Endothelial cell of umbilical vein (primary cell): ENCODE results near the gene IL1R2. TPM values are rescaled to one million over a fixed set of nuclear protein-coding genes. Genes with fewer than 3 reads are reported as not detected.

Experiments used
- BruUV-seq: library from RNA; stranded (reverse); fragments of 400-500 nt; replicated peaks from 2 replicates; lab custom pipeline; 2021; lab: Mats Ljungman, UMichigan
- CTCF ChIA-PET: fragments of 300-600, 350-600 bp; sonication (Branson Sonifier 250); formaldehyde crosslinking; loops from one replicate; lab custom pipeline; 2021; ENCODE audit warnings: antibody characterized with exemption, inconsistent platforms; lab: Charles Lee
- POLR2A ChIA-PET: fragments of 300-600, 350-600 bp; sonication (Branson Sonifier 250); formaldehyde crosslinking; loops from one replicate; lab custom pipeline; 2021; ENCODE audit warnings: antibody characterized with exemption, inconsistent platforms; lab: Charles Lee
- DNase-seq: peaks from one replicate; pipeline ENCODE4 v3.0.0-alpha.2; 2011; ENCODE audit warnings: low read depth, low spot score
- FAIRE-seq: peaks from 2 replicates; lab custom pipeline; 2011; peaks lifted over from hg19 to GRCh38; lab: Jason Lieb, UNC
- H2AFZ ChIP-seq: 2 replicates; pipeline ENCODE4 v1.6.0; 2012; ENCODE audit warnings: low read depth, low read length, control low read depth, inconsistent platforms
- H3K27ac ChIP-seq: 2 replicates; pipeline ENCODE4 v1.5.1; 2011; ENCODE audit warnings: low read depth, mild to moderate bottlenecking, control low read depth, low read length, moderate library complexity; ENCODE audit not compliant: insufficient read depth
- H3K27me3 ChIP-seq, 2 experiments: 2 replicates each; pipeline versions ENCODE4 v1.6.0 to v1.6.1; 2011; ENCODE audit warnings: low read length in 2 of 2, mixed read lengths in 1 of 2; ENCODE audit not compliant: control insufficient read depth in 2 of 2, insufficient read depth in 2 of 2
- H3K36me3 ChIP-seq, 2 experiments: 2 replicates in 1 of 2; 3 replicates in 1 of 2; pipeline ENCODE4 v1.5.1; 2011; ENCODE audit warnings: low read length in 2 of 2, mild to moderate bottlenecking in 1 of 2, moderate library complexity in 1 of 2; ENCODE audit not compliant: control insufficient read depth in 2 of 2, insufficient read depth in 2 of 2; ENCODE audit errors: extremely low read depth in 1 of 2
- H3K4me1 ChIP-seq: 3 replicates; pipeline ENCODE4 v1.5.1; 2011; ENCODE audit warnings: mild to moderate bottlenecking, low read length; ENCODE audit not compliant: control insufficient read depth, insufficient read depth; ENCODE audit errors: extremely low read depth
- H3K4me2 ChIP-seq: 2 replicates; pipeline ENCODE4 v1.6.1; 2011; ENCODE audit warnings: low read length, control low read depth, mixed read lengths; ENCODE audit not compliant: insufficient read depth
- H3K4me3 ChIP-seq, 3 experiments: fragments of 200-600 bp in 1 of 3; sonication (generic), shearing (Covaris generic) in 1 of 3; replicated peaks in 1 of 3; 2 replicates each; pipeline ENCODE4 v1.5.1; 2011 to 2016; ENCODE audit warnings: control low read depth in 3 of 3, low read length in 3 of 3, mild to moderate bottlenecking in 2 of 3, inconsistent platforms in 1 of 3, low read depth in 1 of 3, moderate library complexity in 1 of 3; ENCODE audit not compliant: insufficient read depth in 1 of 3
- H3K79me2 ChIP-seq: 2 replicates; pipeline ENCODE4 v1.6.0; 2012; ENCODE audit warnings: low read length, inconsistent platforms; ENCODE audit not compliant: control insufficient read depth, insufficient read depth
- H3K9ac ChIP-seq: replicated peaks from 2 replicates; pipeline ENCODE3; 2011; ENCODE audit warnings: low read length, control low read depth; ENCODE audit not compliant: insufficient read depth; ENCODE audit errors: extremely low read depth
- H3K9me1 ChIP-seq: replicated peaks from 3 replicates; pipeline ENCODE4 v1.6.0; 2011; ENCODE audit warnings: mild to moderate bottlenecking, low read length; ENCODE audit not compliant: control insufficient read depth, insufficient read depth; ENCODE audit errors: extremely low read depth
- H3K9me3 ChIP-seq: replicated peaks from 2 replicates; pipeline ENCODE4 v1.5.1; 2012; ENCODE audit warnings: low read length, inconsistent platforms; ENCODE audit not compliant: control insufficient read depth, insufficient read depth
- H4K20me1 ChIP-seq: replicated peaks from 2 replicates; pipeline ENCODE3; 2011; ENCODE audit warnings: mild to moderate bottlenecking, low read length; ENCODE audit not compliant: control insufficient read depth, insufficient read depth; ENCODE audit errors: extremely low read depth
- CTCF ChIP-seq, 2 donors: IDR thresholded peaks; 1 replicate in 1 of 2; 2 replicates in 1 of 2; pipeline ENCODE4 v1.5.1; 2011; ENCODE audit warnings: low read length in 2 of 2, mild to moderate bottlenecking in 2 of 2, moderate library complexity in 2 of 2, control low read depth in 1 of 2, inconsistent platforms in 1 of 2, low read depth in 1 of 2; ENCODE audit not compliant: insufficient read depth in 1 of 2; ENCODE audit errors: extremely low read depth in 1 of 2
- EZH2 ChIP-seq: IDR thresholded peaks from 2 replicates; pipeline ENCODE4 v1.6.1; 2012; ENCODE audit warnings: borderline replicate concordance, low read depth, mild to moderate bottlenecking, moderate library complexity, low read length, inconsistent platforms; ENCODE audit not compliant: severe bottlenecking
- FOS ChIP-seq: IDR thresholded peaks from 2 replicates; pipeline ENCODE4 v1.6.1; 2011; ENCODE audit warnings: mild to moderate bottlenecking, low read length, moderate library complexity, borderline replicate concordance; ENCODE audit not compliant: insufficient read depth
- GATA2 ChIP-seq: IDR thresholded peaks from 2 replicates; pipeline ENCODE4 v1.7.0; 2011; ENCODE audit warnings: low read depth, mild to moderate bottlenecking, moderate library complexity, mixed read lengths, low read length; ENCODE audit not compliant: insufficient read length, insufficient read depth
- JUN ChIP-seq: IDR thresholded peaks from 2 replicates; pipeline ENCODE4 v1.6.1; 2011; ENCODE audit warnings: borderline replicate concordance, low read depth; ENCODE audit not compliant: insufficient read length, insufficient read depth
- MAX ChIP-seq: IDR thresholded peaks from 2 replicates; pipeline ENCODE4 v1.6.1; 2011; ENCODE audit not compliant: insufficient read depth, insufficient read length
- MYC ChIP-seq: IDR thresholded peaks from one replicate; pipeline ENCODE4 v1.6.1; 2011; ENCODE audit warnings: mild to moderate bottlenecking, low read depth, low read length
- POLR2A ChIP-seq: IDR thresholded peaks from 2 replicates; pipeline ENCODE4 v1.6.1; 2012; ENCODE audit warnings: low read depth, mild to moderate bottlenecking, control low read depth, low read length
- POLR2AphosphoS5 ChIP-seq: IDR thresholded peaks from 2 replicates; pipeline ENCODE4 v1.6.1; 2012; ENCODE audit warnings: low read depth, mild to moderate bottlenecking, control low read depth, low read length, moderate library complexity; ENCODE audit not compliant: insufficient read depth
- dilution Hi-C: fragments of 300-500 bp; cut with MboI; formaldehyde crosslinking; loops from one replicate; pipeline ENCODE4 v1.15.0; 2019; ENCODE audit warnings: low sequenced_read_pairs; ENCODE audit not compliant: extremely low pct_ligation_motif_present
- intact Hi-C: fragments of 100-400 bp; cut with micrococcal nuclease; formaldehyde crosslinking; loops from one replicate; pipeline ENCODE4 v1.10.0; 2022
- polyA plus RNA-seq, 4 experiments: library from polyadenylated mRNA; depleted of rRNA in 3 of 4; stranded (reverse) in 3 of 4; unstranded in 1 of 4; fragments of >200 nt; gene quantifications; 2 replicates each; pipeline versions ENCODE4 v1.2.1 to v1.2.3, GENCODE V29; 2011 to 2012; ENCODE audit warnings: missing spikeins in 1 of 4
- total RNA-seq: library from RNA; stranded (reverse); gene quantifications from 2 replicates; pipeline ENCODE4 v1.2.3, GENCODE V29; 2021

IL1R2 gene
- total and polyA plus RNA-seq, 2 donors (not counting 3 experiments of a cell fraction or from before 2014, with no cell fraction given) = not detected

GRCh38 chr2:101985101-101985792 is 6.5 kb upstream of the IL1R2 start:
- ChIA-PET CTCF (interaction anchor here (1.3 kb wide), 1 partner anchor 643 kb away, joined by 7 read pairs; no protein-coding TSS in a partner anchor), POLR2A (no interaction called here)
- dilution Hi-C loops (no loop called here), intact Hi-C loops (loop anchor here (10.0 kb wide), 1 partner anchor 740 kb away; no protein-coding TSS in a partner anchor)
- peaks cover 4 to 5% of the 10 kb centered on the region in 2 experiments for H3K27me3 ChIP-seq
- no peaks in the 10 kb centered on the region for H3K36me3 ChIP-seq
- H3K27ac ChIP-seq = no peak overlapping the region
- FAIRE-seq = no peak
- TF ChIP-seq CTCF (IDR thresholded peaks at IDR 0.05; ENCODE audit: extremely low read depth in 1 of 2, insufficient read depth in 1 of 2, low read depth in 1 of 2, low read length in 2 of 2) (no peak), POLR2AphosphoS5 (no peak), MAX (no peak), POLR2A (no peak), MYC (no peak), GATA2 (no peak), JUN (no peak), EZH2 (no peak), FOS (no peak)
- H3K4me3 ChIP-seq = no peak overlapping the region
- DNase-seq = no peak
- H3K4me2 ChIP-seq = no peak overlapping the region
- no peaks in the 10 kb centered on the region for H3K4me1 ChIP-seq
- H3K9me1 ChIP-seq = no peaks in the 10 kb centered on the region
- H3K79me2 ChIP-seq = no peaks in the 10 kb centered on the region
- no peaks in the 10 kb centered on the region for H4K20me1 ChIP-seq
- no peaks in the 10 kb centered on the region for H3K9me3 ChIP-seq
- no TSS peak for BruUV-seq
- H2AFZ ChIP-seq = no peak overlapping the region
- H3K9ac ChIP-seq = no peak overlapping the region
